ENCODE data around the gene H2AZ1.

Gene H2AZ1

GRCh38 chr4:99986792-99987191 is 36.7 kb upstream of the H2AZ1 start:
- CTCF ChIA-PET: no interaction called here
- TF ChIP-seq EGR2 (tag by site-specific recombination; IDR thresholded peaks at IDR 0.05; ENCODE audit: low read depth) (no peak), TCF7L2 (IDR thresholded peaks at IDR 0.05; ENCODE audit: borderline replicate concordance, low read depth, low read length) (no peak), ZFP69B (tag by site-specific recombination; IDR thresholded peaks at IDR 0.05) (no peak), ZNF184 (tag by site-specific recombination; IDR thresholded peaks at IDR 0.05) (no peak), ZNF423 (tag by site-specific recombination; IDR thresholded peaks at IDR 0.05) (no peak), ZNF426 (tag by site-specific recombination; IDR thresholded peaks at IDR 0.05) (no peak), ZIC2 (tag by site-specific recombination; IDR thresholded peaks at IDR 0.05) (no peak), ZNF404 (tag by site-specific recombination; IDR thresholded peaks at IDR 0.05) (no peak), ZNF302 (tag by site-specific recombination; IDR thresholded peaks at IDR 0.05; ENCODE audit: low read depth) (no peak), ZEB2 (tag by site-specific recombination; IDR thresholded peaks at IDR 0.05) (no peak), ZNF416 (tag by site-specific recombination; IDR thresholded peaks at IDR 0.05) (no peak), ZFP3 (tag by site-specific recombination; IDR thresholded peaks at IDR 0.05; ENCODE audit: low read depth) (no peak), ZNF707 (tag by site-specific recombination; IDR thresholded peaks at IDR 0.05) (no peak), ZNF585B (tag by site-specific recombination; IDR thresholded peaks at IDR 0.05) (no peak)
- TF ChIP-seq, protein P1, sequence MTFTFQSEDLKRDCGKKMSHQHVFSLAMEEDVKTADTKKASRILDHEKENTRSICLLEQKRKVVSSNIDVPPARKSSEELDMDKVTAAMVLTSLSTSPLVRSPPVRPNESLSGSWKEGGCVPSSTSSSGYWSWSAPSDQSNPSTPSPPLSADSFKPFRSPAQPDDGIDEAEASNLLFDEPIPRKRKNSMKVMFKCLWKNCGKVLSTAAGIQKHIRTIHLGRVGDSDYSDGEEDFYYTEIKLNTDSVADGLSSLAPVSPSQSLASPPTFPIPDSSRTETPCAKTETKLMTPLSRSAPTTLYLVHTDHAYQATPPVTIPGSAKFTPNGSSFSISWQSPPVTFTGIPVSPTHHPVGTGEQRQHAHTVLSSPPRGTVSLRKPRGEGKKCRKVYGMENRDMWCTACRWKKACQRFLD (tag by site-specific recombination; IDR thresholded peaks at IDR 0.05): no peak
- TF ChIP-seq, protein P2, sequence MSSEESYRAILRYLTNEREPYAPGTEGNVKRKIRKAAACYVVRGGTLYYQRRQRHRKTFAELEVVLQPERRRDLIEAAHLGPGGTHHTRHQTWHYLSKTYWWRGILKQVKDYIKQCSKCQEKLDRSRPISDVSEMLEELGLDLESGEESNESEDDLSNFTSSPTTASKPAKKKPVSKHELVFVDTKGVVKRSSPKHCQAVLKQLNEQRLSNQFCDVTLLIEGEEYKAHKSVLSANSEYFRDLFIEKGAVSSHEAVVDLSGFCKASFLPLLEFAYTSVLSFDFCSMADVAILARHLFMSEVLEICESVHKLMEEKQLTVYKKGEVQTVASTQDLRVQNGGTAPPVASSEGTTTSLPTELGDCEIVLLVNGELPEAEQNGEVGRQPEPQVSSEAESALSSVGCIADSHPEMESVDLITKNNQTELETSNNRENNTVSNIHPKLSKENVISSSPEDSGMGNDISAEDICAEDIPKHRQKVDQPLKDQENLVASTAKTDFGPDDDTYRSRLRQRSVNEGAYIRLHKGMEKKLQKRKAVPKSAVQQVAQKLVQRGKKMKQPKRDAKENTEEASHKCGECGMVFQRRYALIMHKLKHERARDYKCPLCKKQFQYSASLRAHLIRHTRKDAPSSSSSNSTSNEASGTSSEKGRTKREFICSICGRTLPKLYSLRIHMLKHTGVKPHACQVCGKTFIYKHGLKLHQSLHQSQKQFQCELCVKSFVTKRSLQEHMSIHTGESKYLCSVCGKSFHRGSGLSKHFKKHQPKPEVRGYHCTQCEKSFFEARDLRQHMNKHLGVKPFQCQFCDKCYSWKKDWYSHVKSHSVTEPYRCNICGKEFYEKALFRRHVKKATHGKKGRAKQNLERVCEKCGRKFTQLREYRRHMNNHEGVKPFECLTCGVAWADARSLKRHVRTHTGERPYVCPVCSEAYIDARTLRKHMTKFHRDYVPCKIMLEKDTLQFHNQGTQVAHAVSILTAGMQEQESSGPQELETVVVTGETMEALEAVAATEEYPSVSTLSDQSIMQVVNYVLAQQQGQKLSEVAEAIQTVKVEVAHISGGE (tag by site-specific recombination; conservative IDR thresholded peaks at IDR 0.05; ENCODE audit: low read depth): no peak
- TF ChIP-seq, protein P3, sequence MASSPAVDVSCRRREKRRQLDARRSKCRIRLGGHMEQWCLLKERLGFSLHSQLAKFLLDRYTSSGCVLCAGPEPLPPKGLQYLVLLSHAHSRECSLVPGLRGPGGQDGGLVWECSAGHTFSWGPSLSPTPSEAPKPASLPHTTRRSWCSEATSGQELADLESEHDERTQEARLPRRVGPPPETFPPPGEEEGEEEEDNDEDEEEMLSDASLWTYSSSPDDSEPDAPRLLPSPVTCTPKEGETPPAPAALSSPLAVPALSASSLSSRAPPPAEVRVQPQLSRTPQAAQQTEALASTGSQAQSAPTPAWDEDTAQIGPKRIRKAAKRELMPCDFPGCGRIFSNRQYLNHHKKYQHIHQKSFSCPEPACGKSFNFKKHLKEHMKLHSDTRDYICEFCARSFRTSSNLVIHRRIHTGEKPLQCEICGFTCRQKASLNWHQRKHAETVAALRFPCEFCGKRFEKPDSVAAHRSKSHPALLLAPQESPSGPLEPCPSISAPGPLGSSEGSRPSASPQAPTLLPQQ (tag by site-specific recombination; IDR thresholded peaks at IDR 0.05): no peak
- TF ChIP-seq, protein P4, sequence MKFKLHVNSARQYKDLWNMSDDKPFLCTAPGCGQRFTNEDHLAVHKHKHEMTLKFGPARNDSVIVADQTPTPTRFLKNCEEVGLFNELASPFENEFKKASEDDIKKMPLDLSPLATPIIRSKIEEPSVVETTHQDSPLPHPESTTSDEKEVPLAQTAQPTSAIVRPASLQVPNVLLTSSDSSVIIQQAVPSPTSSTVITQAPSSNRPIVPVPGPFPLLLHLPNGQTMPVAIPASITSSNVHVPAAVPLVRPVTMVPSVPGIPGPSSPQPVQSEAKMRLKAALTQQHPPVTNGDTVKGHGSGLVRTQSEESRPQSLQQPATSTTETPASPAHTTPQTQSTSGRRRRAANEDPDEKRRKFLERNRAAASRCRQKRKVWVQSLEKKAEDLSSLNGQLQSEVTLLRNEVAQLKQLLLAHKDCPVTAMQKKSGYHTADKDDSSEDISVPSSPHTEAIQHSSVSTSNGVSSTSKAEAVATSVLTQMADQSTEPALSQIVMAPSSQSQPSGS (tag by site-specific recombination; IDR thresholded peaks at IDR 0.05; ENCODE audit: low read depth): no peak
- Histone ChIP-seq H3K36me3 (ENCODE audit: control insufficient read depth in 2 of 2, insufficient read depth in 1 of 2, low read length in 2 of 2) (no peaks in the 10 kb centered on the region), H3K9me3 (ENCODE audit: control insufficient read depth, insufficient read depth, low read depth, low read length) (no peaks in the 10 kb centered on the region), H3K4me1 (ENCODE audit: control insufficient read depth, insufficient read depth, low read length) (no peaks in the 10 kb centered on the region), H3K27ac (ENCODE audit: extremely low read depth, low read depth, low read length) (no peak overlapping the region), H3K4me3 (ENCODE audit: low read depth, low read length) (no peak overlapping the region)
- POLR2A ChIA-PET: no interaction called here

GRCh38 chr4:99983289-99983943 is 33.3 kb upstream of the H2AZ1 start:
- no peak for TF ChIP-seq ZNF280C (tag by site-specific recombination; IDR thresholded peaks at IDR 0.05)
- no peak for TF ChIP-seq ZNF133 (tag by site-specific recombination; IDR thresholded peaks at IDR 0.05)
- TF ChIP-seq ZNF600 (tag by site-specific recombination; IDR thresholded peaks at IDR 0.05): no peak
- TF ChIP-seq ZFHX2 (tag by site-specific recombination; conservative IDR thresholded peaks at IDR 0.05): no peak
- TF ChIP-seq PRDM4 (tag by site-specific recombination; IDR thresholded peaks at IDR 0.05): no peak
- ChIA-PET CTCF (no interaction called here), POLR2A (interaction anchor here (0.8 kb wide), 1 partner anchor 33 kb away, joined by 4 read pairs; the partner anchor contains the start of gene H2AZ1)
- Histone ChIP-seq H3K4me3 (ENCODE audit: low read depth, low read length) (no peak overlapping the region), H3K4me1 (ENCODE audit: control insufficient read depth, insufficient read depth, low read length) (no peaks in the 10 kb centered on the region), H3K36me3 (ENCODE audit: control insufficient read depth in 2 of 2, insufficient read depth in 1 of 2, low read length in 2 of 2) (no peaks in the 10 kb centered on the region), H3K9me3 (ENCODE audit: control insufficient read depth, insufficient read depth, low read depth, low read length) (no peaks in the 10 kb centered on the region), H3K27ac (ENCODE audit: extremely low read depth, low read depth, low read length) (no peak overlapping the region)
